ENCODE data around the gene FZR1. TPM values are rescaled to one million over a fixed set of nuclear protein-coding genes. Genes with fewer than 3 reads are reported as not detected.

Gene FZR1
- total and polyA plus RNA-seq, 2 of the 4 experiments (the other 2 are of a cell fraction), result 21.5 to 47.8 TPM

DNA sequence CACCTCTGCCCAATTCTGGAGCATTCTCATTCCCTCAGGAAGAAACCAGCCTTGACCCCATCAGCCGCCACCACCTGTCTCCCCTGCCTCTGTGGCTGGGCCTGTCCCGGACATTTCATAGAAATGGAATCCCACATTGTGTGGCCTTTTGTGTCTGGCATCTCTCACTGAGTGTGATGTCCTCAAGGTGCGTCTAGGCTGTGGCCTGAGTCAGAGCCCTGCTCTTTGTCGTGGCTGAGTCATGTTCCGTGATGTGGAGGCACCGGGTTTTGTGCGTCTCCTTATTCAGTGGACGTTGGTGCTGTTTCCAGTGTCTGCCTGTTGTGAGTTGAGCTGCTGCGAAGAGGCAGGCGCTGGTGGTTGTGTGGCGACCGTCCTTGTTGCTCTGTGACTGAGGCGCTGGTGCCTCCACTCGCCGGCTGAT is 3.5 kb downstream of the FZR1 start:
- H3K4me2 ChIP-seq (ENCODE audit: low read depth, low read length), result no peak overlapping the region

More for the DNA sequence above, 3.5 kb downstream of the FZR1 start:
- peak; percentile 80 for DNase-seq
- no peaks in the 10 kb centered on the region for H3K27me3 ChIP-seq (ENCODE audit: control insufficient read depth, insufficient read depth, low read length)
- H4K8ac ChIP-seq (ENCODE audit: low read depth in 2 of 2, low read length in 2 of 2), result no peak overlapping the region
- in situ Hi-C loops (cut with MboI; ENCODE audit: low sequenced_read_pairs) (no loop called here), intact Hi-C loops (cut with micrococcal nuclease) (loop anchor here (5.0 kb wide), 1 partner anchor 118 kb away; the partner anchor contains the start of gene CACTIN), dilution Hi-C loops (cut with HindIII; ENCODE audit: low sequenced_read_pairs, unreplicated experiment) (no loop called here)
- POLR2A ChIA-PET (ENCODE audit: unreplicated experiment), result no interaction called here
- peaks cover 3 to 87% of the 10 kb centered on the region in 2 experiments; a peak in 3 of 4 replicates for H3K79me1 ChIP-seq (ENCODE audit: low read depth in 1 of 2, low read length in 2 of 2)
- H3K56ac ChIP-seq (ENCODE audit: extremely low read depth, insufficient read depth, low read length), result no peak overlapping the region
- peak overlapping the region; percentile 89 for H2AK9ac ChIP-seq (replicated peaks; ENCODE audit: low read depth, low read length, poor library complexity)
- WGBS, 2 experiments (ENCODE audit: extremely low coverage in 2 of 2, insufficient read length in 1 of 2), result 98% methylated on average over 6 of the region's 15 CpGs; no CpG with 5 or more reads in 1 of the 2 experiments
- H2AK5ac ChIP-seq (ENCODE audit: low read depth, low read length), result peak overlapping the region; percentile 93; the same call in 1 of the 2 replicates
- no peak for TF ChIP-seq RCOR1 (IDR thresholded peaks at IDR 0.05; ENCODE audit: insufficient replicate concordance, low read length)
- TF ChIP-seq CHD1 (IDR thresholded peaks at IDR 0.05; ENCODE audit: low read depth, low read length), result no peak
- TF ChIP-seq BHLHE40 (IDR thresholded peaks at IDR 0.05; ENCODE audit: low read depth, low read length), result 0 out of 2 replicates have a peak, but pooled peaks have one; percentile 8
- TF ChIP-seq, protein P1, sequence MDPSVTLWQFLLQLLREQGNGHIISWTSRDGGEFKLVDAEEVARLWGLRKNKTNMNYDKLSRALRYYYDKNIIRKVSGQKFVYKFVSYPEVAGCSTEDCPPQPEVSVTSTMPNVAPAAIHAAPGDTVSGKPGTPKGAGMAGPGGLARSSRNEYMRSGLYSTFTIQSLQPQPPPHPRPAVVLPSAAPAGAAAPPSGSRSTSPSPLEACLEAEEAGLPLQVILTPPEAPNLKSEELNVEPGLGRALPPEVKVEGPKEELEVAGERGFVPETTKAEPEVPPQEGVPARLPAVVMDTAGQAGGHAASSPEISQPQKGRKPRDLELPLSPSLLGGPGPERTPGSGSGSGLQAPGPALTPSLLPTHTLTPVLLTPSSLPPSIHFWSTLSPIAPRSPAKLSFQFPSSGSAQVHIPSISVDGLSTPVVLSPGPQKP (IDR thresholded peaks at IDR 0.05; ENCODE audit: borderline replicate concordance, low read depth, low read length), result no peak
- TF ChIP-seq FOS (IDR thresholded peaks at IDR 0.05; ENCODE audit: low read depth, low read length), result peak; percentile 78
- no peak for TF ChIP-seq MXI1 (IDR thresholded peaks at IDR 0.05; ENCODE audit: borderline replicate concordance, low read depth, low read length)
- no peak for TF ChIP-seq RAD21 (IDR thresholded peaks at IDR 0.05; ENCODE audit: low read length)
- no peak for TF ChIP-seq CEBPB (IDR thresholded peaks at IDR 0.05; ENCODE audit: low read depth, low read length)
- H3K4me1 ChIP-seq (ENCODE audit: control insufficient read depth, insufficient read depth, low read length), result peaks cover 20% of the 10 kb centered on the region
- peak overlapping the region; percentile 9 for H2BK5ac ChIP-seq (ENCODE audit: low read depth, low read length, poor library complexity, severe bottlenecking)
- CTCF ChIA-PET, result no interaction called here
- peak overlapping the region; percentile 56 for H2AFZ ChIP-seq (replicated peaks; ENCODE audit: low read length, poor library complexity)
- no peak overlapping the region for H3K9ac ChIP-seq (ENCODE audit: low read depth, low read length)
- no peak overlapping the region for H2BK20ac ChIP-seq (ENCODE audit: low read depth, low read length)
- peak overlapping the region; percentile 47; the same call in 1 of the 2 replicates for H3K4ac ChIP-seq (ENCODE audit: low read depth, low read length)
- H2BK120ac ChIP-seq (ENCODE audit: low read depth, low read length), result no peak overlapping the region; the same call in 1 of the 2 replicates
- no peak overlapping the region for H3K4me3 ChIP-seq (ENCODE audit: insufficient read depth, low read depth, low read length)
- H4K20me1 ChIP-seq (ENCODE audit: insufficient read depth, low read length), result peaks cover 74% of the 10 kb centered on the region
- no peak overlapping the region for H2BK15ac ChIP-seq (ENCODE audit: low read depth, low read length)
- H3K9me3 ChIP-seq (ENCODE audit: control insufficient read depth, insufficient read depth, low read length), result no peaks in the 10 kb centered on the region
- ATAC-seq (ENCODE audit: low read depth), result no peak
- H4K5ac ChIP-seq (ENCODE audit: low read depth, low read length), result no peak overlapping the region
- H3K18ac ChIP-seq (ENCODE audit: low read depth, low read length), result no peak overlapping the region
- peak overlapping the region; percentile 58; the same call in 1 of the 2 replicates for H3K14ac ChIP-seq (replicated peaks; ENCODE audit: low read depth, low read length)
- no TSS peak for BruUV-seq (replicated peaks)
- peak overlapping the region; percentile 38; the same call in 1 of the 2 replicates for H4K91ac ChIP-seq (ENCODE audit: insufficient read depth, low read depth, low read length)
- peaks cover 21% of the 10 kb centered on the region for H3K9me1 ChIP-seq (ENCODE audit: insufficient read depth, low read length)
- H3K27ac ChIP-seq (ENCODE audit: insufficient read depth, low read length), result peak overlapping the region; percentile 1; the same call in 1 of the 2 replicates
- peaks cover 13% of the 10 kb centered on the region for H3K36me3 ChIP-seq (ENCODE audit: control insufficient read depth, insufficient read depth, low read length)
- peak overlapping the region; percentile 65; the same call in 1 of the 2 replicates for H3K23ac ChIP-seq (ENCODE audit: low read depth, low read length)

Data from IMR-90 (cell line).